ENCODE results near the gene AASDHPPT. TPM values are rescaled to one million over a fixed set of nuclear protein-coding genes. Genes with fewer than 3 reads are reported as not detected.

The AASDHPPT gene
- total and polyA plus RNA-seq, 2 donors, result 28.4 to 39.8 TPM

DNA sequence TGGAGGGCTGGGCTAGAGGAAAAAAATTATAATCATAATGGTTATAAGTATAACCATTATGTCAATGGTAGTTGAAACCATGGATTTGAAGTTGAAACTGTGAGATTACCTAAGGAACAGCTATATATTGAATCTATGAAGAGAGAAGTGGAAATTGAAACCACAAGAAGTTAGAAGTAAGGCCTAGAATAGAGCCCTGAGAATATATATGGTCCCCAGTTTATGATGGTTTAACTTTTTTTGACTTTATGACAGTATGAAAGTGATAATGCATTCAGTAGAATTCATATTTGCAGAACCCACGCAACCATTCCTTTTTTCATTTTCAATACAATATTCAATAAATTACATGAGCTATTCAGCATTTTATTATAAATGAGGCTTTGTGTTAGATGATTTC, 15.0 kb downstream of the AASDHPPT start:
- Histone ChIP-seq H3K27ac (ENCODE audit: low read depth in 1 of 2, low read length in 1 of 2) (no peak overlapping the region), H3K9me3 (ENCODE audit: control insufficient read depth in 2 of 2, insufficient read depth in 1 of 2, low read length in 1 of 2) (no peaks in the 10 kb centered on the region), H3K27me3 (ENCODE audit: control insufficient read depth in 2 of 2, insufficient read depth in 1 of 2, low read length in 1 of 2) (no peaks in the 10 kb centered on the region), H3K4me1 (ENCODE audit: control insufficient read depth in 2 of 2, insufficient read depth in 2 of 2, low read length in 2 of 2) (no peaks in the 10 kb centered on the region), H3K36me3 (ENCODE audit: control insufficient read depth in 2 of 2, insufficient read depth in 2 of 2, low read length in 1 of 2) (peaks cover 14 to 53% of the 10 kb centered on the region in 2 donors), H3K4me3 (ENCODE audit: low read length in 2 of 2) (no peak overlapping the region)
- 100% methylated on average over 1 of the region's 1 CpG for WGBS
- DNase-seq (ENCODE audit: low read depth in 6 of 9, low spot score in 9 of 9), result no peak

DNA sequence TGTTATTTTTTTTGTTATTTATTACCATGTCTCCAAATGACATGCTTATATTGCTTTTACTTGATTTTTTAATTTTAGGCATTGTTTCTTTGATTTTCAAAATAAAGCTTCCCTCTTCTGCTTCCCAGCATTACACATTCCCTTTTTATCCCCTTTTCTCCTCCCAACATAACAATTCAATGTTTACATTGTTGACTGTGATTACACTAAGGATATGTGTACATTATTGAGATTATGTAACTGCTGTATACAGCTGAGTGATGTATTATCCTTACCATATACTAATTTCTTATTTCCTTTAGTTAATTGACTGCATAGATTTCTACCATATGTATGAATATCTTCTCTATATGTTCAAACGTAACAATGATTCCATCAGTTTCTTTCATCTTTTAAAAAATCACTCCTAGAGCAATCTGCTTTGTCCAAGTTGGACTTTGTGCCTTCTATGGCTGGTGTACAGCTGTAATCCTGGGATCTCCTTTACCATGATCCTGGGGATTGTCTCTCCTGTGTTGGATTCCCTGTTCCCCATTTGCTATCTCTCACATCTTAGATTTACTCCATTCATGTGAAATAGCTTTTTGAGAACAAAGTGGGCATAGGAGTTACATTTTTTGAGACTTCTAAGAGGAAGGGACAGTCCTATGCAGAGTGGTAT, 21.6 kb downstream of the AASDHPPT start:
- WGBS, result 99% methylated on average over 1 of the region's 1 CpG
- H3K27ac ChIP-seq (ENCODE audit: low read depth in 1 of 2, low read length in 1 of 2), result no peak overlapping the region
- H3K9me3 ChIP-seq (ENCODE audit: control insufficient read depth in 2 of 2, insufficient read depth in 1 of 2, low read length in 1 of 2), result no peaks in the 10 kb centered on the region
- peaks cover 9 to 32% of the 10 kb centered on the region in 2 donors for H3K36me3 ChIP-seq (ENCODE audit: control insufficient read depth in 2 of 2, insufficient read depth in 2 of 2, low read length in 1 of 2)
- no peaks in the 10 kb centered on the region for H3K27me3 ChIP-seq (ENCODE audit: control insufficient read depth in 2 of 2, insufficient read depth in 1 of 2, low read length in 1 of 2)
- H3K4me1 ChIP-seq (ENCODE audit: control insufficient read depth in 2 of 2, insufficient read depth in 2 of 2, low read length in 2 of 2), result no peaks in the 10 kb centered on the region
- H3K4me3 ChIP-seq (ENCODE audit: low read length in 2 of 2), result no peak overlapping the region
- no peak for DNase-seq (ENCODE audit: low read depth in 6 of 9, low spot score in 9 of 9)

DNA sequence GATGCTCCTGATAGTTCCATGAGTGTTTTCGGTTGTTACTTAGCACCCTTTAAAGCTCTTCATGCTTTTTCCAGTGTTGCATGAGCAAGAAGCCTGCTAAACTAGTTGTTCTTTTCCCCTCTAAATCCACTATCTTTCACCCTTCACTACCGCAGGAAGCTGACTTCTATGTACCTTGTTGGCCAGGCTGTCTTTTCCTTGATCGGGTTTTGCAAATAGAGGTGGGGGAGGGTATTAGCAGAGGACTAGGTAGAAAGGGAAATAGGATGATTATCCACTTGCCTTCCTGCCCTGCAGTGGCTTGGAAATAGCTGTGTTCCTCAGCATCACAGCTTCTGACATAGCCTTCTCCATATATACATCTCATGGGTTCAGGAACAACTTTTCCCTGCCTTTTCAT, 23.9 kb downstream of the AASDHPPT start:
- DNase-seq (ENCODE audit: low read depth in 6 of 9, low spot score in 9 of 9), result no peak
- Histone ChIP-seq H3K36me3 (ENCODE audit: control insufficient read depth in 2 of 2, insufficient read depth in 2 of 2, low read length in 1 of 2) (peaks cover 9 to 12% of the 10 kb centered on the region in 2 donors), H3K4me3 (ENCODE audit: low read length in 2 of 2) (no peak overlapping the region), H3K9me3 (ENCODE audit: control insufficient read depth in 2 of 2, insufficient read depth in 1 of 2, low read length in 1 of 2) (no peaks in the 10 kb centered on the region), H3K27ac (ENCODE audit: low read depth in 1 of 2, low read length in 1 of 2) (no peak overlapping the region), H3K27me3 (ENCODE audit: control insufficient read depth in 2 of 2, insufficient read depth in 1 of 2, low read length in 1 of 2) (no peaks in the 10 kb centered on the region), H3K4me1 (ENCODE audit: control insufficient read depth in 2 of 2, insufficient read depth in 2 of 2, low read length in 2 of 2) (no peaks in the 10 kb centered on the region)
- 85% methylated on average over 3 of the region's 3 CpGs for WGBS

DNA sequence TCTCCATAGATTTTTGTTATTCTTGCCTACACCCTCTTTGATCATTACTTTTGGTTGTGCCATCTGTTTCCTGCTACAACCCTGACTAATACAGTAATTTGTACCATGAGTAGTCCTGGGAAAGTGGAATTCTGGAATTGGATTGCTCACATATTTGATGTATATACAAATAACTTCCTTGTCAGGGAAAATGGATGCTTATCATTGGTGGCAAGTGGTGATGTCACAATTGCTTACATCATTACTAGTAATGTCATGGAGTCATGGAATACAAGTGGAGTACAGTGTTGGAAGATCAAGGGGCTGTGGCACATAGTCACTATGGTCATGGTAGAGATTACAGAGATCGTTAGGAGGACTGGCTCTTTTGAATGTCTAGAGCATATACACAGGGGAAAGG, 24.4 kb downstream of the AASDHPPT start:
- whole genome bisulfite sequencing, result 97% methylated on average over 1 of the region's 1 CpG
- no peak for DNase-seq (ENCODE audit: low read depth in 6 of 9, low spot score in 9 of 9)
- Histone ChIP-seq H3K4me1 (ENCODE audit: control insufficient read depth in 2 of 2, insufficient read depth in 2 of 2, low read length in 2 of 2) (no peaks in the 10 kb centered on the region), H3K27ac (ENCODE audit: low read depth in 1 of 2, low read length in 1 of 2) (no peak overlapping the region), H3K36me3 (ENCODE audit: control insufficient read depth in 2 of 2, insufficient read depth in 2 of 2, low read length in 1 of 2) (peaks cover 6 to 9% of the 10 kb centered on the region in 2 donors), H3K9me3 (ENCODE audit: control insufficient read depth in 2 of 2, insufficient read depth in 1 of 2, low read length in 1 of 2) (no peaks in the 10 kb centered on the region), H3K27me3 (ENCODE audit: control insufficient read depth in 2 of 2, insufficient read depth in 1 of 2, low read length in 1 of 2) (no peaks in the 10 kb centered on the region), H3K4me3 (ENCODE audit: low read length in 2 of 2) (no peak overlapping the region)

DNA sequence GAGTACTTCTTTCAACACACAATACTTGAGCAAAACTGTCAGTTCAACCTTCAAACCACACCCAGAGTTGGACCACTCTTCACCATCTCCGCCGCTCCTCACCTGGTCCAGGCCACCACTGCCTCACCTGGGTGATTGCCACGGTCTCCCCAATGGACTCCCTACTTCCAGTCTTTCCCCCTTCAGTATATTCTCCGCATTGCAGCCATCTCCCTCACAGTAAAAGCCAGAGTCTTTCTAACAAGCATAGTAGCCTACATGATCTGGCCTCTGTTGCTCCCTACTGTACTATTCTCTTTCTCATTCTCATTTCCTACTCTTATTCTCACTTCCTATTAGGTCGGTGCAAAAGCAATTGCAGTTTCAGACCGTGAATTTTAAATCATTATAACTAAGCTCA, 28.5 kb downstream of the AASDHPPT start:
- H3K36me3 ChIP-seq (ENCODE audit: control insufficient read depth in 2 of 2, insufficient read depth in 2 of 2, low read length in 1 of 2), result no peaks in the 10 kb centered on the region
- no peak overlapping the region for H3K4me3 ChIP-seq (ENCODE audit: low read length in 2 of 2)
- 92% methylated on average over 6 of the region's 6 CpGs for WGBS

DNA sequence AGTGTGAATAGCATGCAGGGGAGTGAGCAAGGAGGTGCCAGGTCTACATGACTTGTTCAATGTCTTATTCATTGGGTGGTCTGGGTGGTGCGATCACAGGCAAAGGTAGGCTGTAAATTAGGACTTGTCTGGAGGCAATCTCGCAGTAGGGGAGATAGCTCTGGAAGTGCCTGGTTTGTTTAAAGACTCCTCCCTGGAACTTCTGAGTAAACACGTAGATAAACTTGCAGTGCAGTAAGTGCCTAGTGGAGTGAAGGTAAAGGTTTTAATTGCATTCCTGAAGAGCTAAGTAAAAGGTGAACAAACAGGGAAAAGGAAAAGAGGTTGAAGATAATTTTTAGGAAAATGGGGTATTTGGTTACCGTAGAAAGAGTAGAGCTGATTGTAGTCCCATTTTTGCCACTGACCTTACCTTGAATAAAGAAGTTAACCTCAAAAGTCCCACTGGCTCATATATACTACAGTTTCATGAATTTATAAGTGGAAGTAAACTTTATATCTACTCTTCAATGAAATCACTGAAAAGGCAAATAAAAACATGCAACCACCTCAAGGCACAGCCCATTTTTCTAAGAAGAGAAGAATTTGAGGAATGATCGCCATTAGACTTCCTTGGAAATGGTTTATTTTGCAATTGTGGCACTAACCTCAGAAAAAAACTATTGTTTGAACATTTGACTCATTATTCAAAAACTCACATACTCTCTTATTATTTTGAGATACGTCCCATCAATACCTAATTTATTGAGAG, 44.3 kb downstream of the AASDHPPT start:
- 77% methylated on average over 6 of the region's 6 CpGs for WGBS
- no peak for DNase-seq (ENCODE audit: low read depth in 6 of 9, low spot score in 9 of 9)
- H3K27ac ChIP-seq (ENCODE audit: low read depth in 1 of 2, low read length in 1 of 2), result no peak overlapping the region

More for the DNA sequence above, 28.5 kb downstream of the AASDHPPT start:
- H3K4me1 ChIP-seq (ENCODE audit: control insufficient read depth in 2 of 2, insufficient read depth in 2 of 2, low read length in 2 of 2), result no peaks in the 10 kb centered on the region
- H3K27ac ChIP-seq (ENCODE audit: low read depth in 1 of 2, low read length in 1 of 2), result no peak overlapping the region
- no peak for DNase-seq (ENCODE audit: low read depth in 6 of 9, low spot score in 9 of 9)
- H3K27me3 ChIP-seq (ENCODE audit: control insufficient read depth in 2 of 2, insufficient read depth in 1 of 2, low read length in 1 of 2), result no peaks in the 10 kb centered on the region
- no peaks in the 10 kb centered on the region for H3K9me3 ChIP-seq (ENCODE audit: control insufficient read depth in 2 of 2, insufficient read depth in 1 of 2, low read length in 1 of 2)

DNA sequence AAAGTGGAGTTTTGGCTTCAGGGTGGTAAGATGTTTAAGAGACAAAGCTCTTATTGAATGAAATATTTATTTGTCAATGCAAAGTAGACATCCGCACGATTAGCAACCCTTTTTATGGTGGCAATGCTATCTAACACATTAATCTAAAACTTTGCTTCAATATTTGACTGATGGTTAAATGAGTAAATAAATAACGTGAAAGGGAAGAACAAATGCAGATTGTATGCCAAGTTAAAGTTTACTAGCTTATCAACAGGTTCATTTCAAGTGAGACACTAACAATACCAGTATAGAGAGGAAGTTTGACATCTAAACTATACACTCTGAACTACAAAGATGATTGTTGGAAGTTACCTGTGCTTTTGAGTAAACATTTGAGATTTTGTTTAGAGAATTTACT, 50.1 kb downstream of the AASDHPPT start:
- H3K4me1 ChIP-seq (ENCODE audit: control insufficient read depth in 2 of 2, insufficient read depth in 2 of 2, low read length in 2 of 2), result no peaks in the 10 kb centered on the region
- no peaks in the 10 kb centered on the region for H3K27me3 ChIP-seq (ENCODE audit: control insufficient read depth in 2 of 2, insufficient read depth in 1 of 2, low read length in 1 of 2)
- H3K9me3 ChIP-seq (ENCODE audit: control insufficient read depth in 2 of 2, insufficient read depth in 1 of 2, low read length in 1 of 2), result no peaks in the 10 kb centered on the region
- no peak for DNase-seq (ENCODE audit: low read depth in 6 of 9, low spot score in 9 of 9)
- no peak overlapping the region for H3K27ac ChIP-seq (ENCODE audit: low read depth in 1 of 2, low read length in 1 of 2)
- WGBS, result 83% methylated on average over 3 of the region's 3 CpGs
- no peak overlapping the region for H3K4me3 ChIP-seq (ENCODE audit: low read length in 2 of 2)
- no peaks in the 10 kb centered on the region for H3K36me3 ChIP-seq (ENCODE audit: control insufficient read depth in 2 of 2, insufficient read depth in 2 of 2, low read length in 1 of 2)

More for the DNA sequence above, 44.3 kb downstream of the AASDHPPT start:
- H3K9me3 ChIP-seq (ENCODE audit: control insufficient read depth in 2 of 2, insufficient read depth in 1 of 2, low read length in 1 of 2), result no peaks in the 10 kb centered on the region
- H3K36me3 ChIP-seq (ENCODE audit: control insufficient read depth in 2 of 2, insufficient read depth in 2 of 2, low read length in 1 of 2), result no peaks in the 10 kb centered on the region
- no peak overlapping the region for H3K4me3 ChIP-seq (ENCODE audit: low read length in 2 of 2)
- no peaks in the 10 kb centered on the region for H3K27me3 ChIP-seq (ENCODE audit: control insufficient read depth in 2 of 2, insufficient read depth in 1 of 2, low read length in 1 of 2)
- H3K4me1 ChIP-seq (ENCODE audit: control insufficient read depth in 2 of 2, insufficient read depth in 2 of 2, low read length in 2 of 2), result no peaks in the 10 kb centered on the region

DNA sequence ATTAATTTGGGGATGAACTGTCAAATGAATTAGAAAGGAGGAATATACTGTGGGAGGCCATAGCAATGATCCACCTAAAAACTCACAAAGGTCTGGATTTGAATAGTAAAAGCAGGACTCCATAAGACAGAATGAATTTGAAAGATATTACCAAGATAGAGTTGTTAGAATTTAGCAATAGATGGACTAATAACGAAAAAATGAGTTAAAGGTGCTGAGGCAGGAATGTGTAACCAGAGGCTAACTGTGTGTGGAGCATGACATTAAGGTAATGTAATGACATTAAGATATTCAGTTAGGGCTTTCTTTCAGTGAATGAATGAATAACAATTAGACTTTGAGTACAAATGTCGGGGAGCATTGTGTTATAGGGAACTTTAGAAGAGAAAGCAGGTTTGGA, 51.3 kb downstream of the AASDHPPT start:
- no peak for DNase-seq (ENCODE audit: low read depth in 6 of 9, low spot score in 9 of 9)
- WGBS, result 93% methylated on average over 2 of the region's 2 CpGs
- H3K36me3 ChIP-seq (ENCODE audit: control insufficient read depth in 2 of 2, insufficient read depth in 2 of 2, low read length in 1 of 2), result no peaks in the 10 kb centered on the region

DNA sequence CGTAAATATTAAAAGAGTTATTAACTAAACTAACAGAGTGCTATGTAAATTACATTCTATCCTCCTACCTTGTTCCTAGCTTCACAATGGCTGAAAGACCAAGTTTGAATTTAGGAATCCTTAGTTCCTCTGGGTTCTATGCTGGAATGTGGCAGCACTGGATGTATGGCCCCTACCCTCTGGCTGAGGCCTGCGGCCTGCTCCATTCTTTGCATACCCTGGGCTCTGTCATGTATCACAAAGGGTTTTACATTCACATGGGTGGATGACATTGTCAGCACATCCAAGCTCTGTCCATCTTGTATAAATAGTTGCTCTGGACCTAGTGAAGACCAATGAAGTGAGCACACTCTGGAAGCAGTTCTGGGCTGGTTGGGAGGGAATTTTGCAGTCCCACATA, 54.5 kb downstream of the AASDHPPT start:
- no peaks in the 10 kb centered on the region for H3K4me1 ChIP-seq (ENCODE audit: control insufficient read depth in 2 of 2, insufficient read depth in 2 of 2, low read length in 2 of 2)
- H3K27me3 ChIP-seq (ENCODE audit: control insufficient read depth in 2 of 2, insufficient read depth in 1 of 2, low read length in 1 of 2), result no peaks in the 10 kb centered on the region
- DNase-seq (ENCODE audit: low read depth in 6 of 9, low spot score in 9 of 9), result no peak
- 96% methylated on average over 2 of the region's 2 CpGs for WGBS
- H3K27ac ChIP-seq (ENCODE audit: low read depth in 1 of 2, low read length in 1 of 2), result no peak overlapping the region
- no peaks in the 10 kb centered on the region for H3K9me3 ChIP-seq (ENCODE audit: control insufficient read depth in 2 of 2, insufficient read depth in 1 of 2, low read length in 1 of 2)
- H3K4me3 ChIP-seq (ENCODE audit: low read length in 2 of 2), result no peak overlapping the region
- no peaks in the 10 kb centered on the region for H3K36me3 ChIP-seq (ENCODE audit: control insufficient read depth in 2 of 2, insufficient read depth in 2 of 2, low read length in 1 of 2)

More for the DNA sequence above, 51.3 kb downstream of the AASDHPPT start:
- Histone ChIP-seq H3K4me3 (ENCODE audit: low read length in 2 of 2) (no peak overlapping the region), H3K27me3 (ENCODE audit: control insufficient read depth in 2 of 2, insufficient read depth in 1 of 2, low read length in 1 of 2) (no peaks in the 10 kb centered on the region), H3K9me3 (ENCODE audit: control insufficient read depth in 2 of 2, insufficient read depth in 1 of 2, low read length in 1 of 2) (no peaks in the 10 kb centered on the region), H3K4me1 (ENCODE audit: control insufficient read depth in 2 of 2, insufficient read depth in 2 of 2, low read length in 2 of 2) (no peaks in the 10 kb centered on the region), H3K27ac (ENCODE audit: low read depth in 1 of 2, low read length in 1 of 2) (no peak overlapping the region)

Measured in thymus (tissue), 11 donors.